Activated CD4-positive, alpha-beta T cell treated with anti-CD3 and anti-CD28 coated beads, Interleukin-2, amount 50 U/mL, for 24 hours (primary cell): ENCODE data around the gene CYP11A1.
A peak's percentile ranks its signal among the peaks of the same experiment; 100 is the strongest.

Source experiments
- DNase-seq, 2 donors: peaks; one replicate each; pipeline ENCODE4 v3.0.0-alpha.2; 2020; ENCODE audit warnings: low read depth in 1 of 2, low spot score in 1 of 2

Gene CYP11A1

GRCh38 chr15:74327756-74328155, 39.7 kb downstream of the CYP11A1 start:
- DNase-seq, result no peak

- no peak for DNase-seq
Observed at GRCh38 chr15:74326746-74327145, 40.7 kb downstream of the CYP11A1 start.

GRCh38 chr15:74324714-74325113, 42.7 kb downstream of the CYP11A1 start:
- no peak for DNase-seq

GRCh38 chr15:74322558-74323180, 44.8 kb downstream of the CYP11A1 start:
- peak; percentile 25 to 28 for DNase-seq

GRCh38 chr15:74320352-74321247, 46.8 kb downstream of the CYP11A1 start:
- DNase-seq, result no peak

GRCh38 chr15:74319596-74320351, 47.7 kb downstream of the CYP11A1 start:
- no peak for DNase-seq

GRCh38 chr15:74319138-74319460, 48.3 kb downstream of the CYP11A1 start:
- DNase-seq, result no peak

GRCh38 chr15:74318376-74319137, 48.9 kb downstream of the CYP11A1 start:
- DNase-seq, result no peak

- DNase-seq, result no peak
Observed at GRCh38 chr15:74317820-74318375, 49.5 kb downstream of the CYP11A1 start.

GRCh38 chr15:74316141-74316540, 51.3 kb downstream of the CYP11A1 start:
- no peak for DNase-seq

GRCh38 chr15:74315626-74316025, 51.8 kb downstream of the CYP11A1 start:
- no peak for DNase-seq

- DNase-seq, result no peak
Observed at GRCh38 chr15:74314795-74315438, 52.5 kb downstream of the CYP11A1 start.

GRCh38 chr15:74313889-74314288, 53.6 kb downstream of the CYP11A1 start:
- DNase-seq, result no peak

GRCh38 chr15:74312445-74313007, 54.9 kb downstream of the CYP11A1 start:
- no peak for DNase-seq

GRCh38 chr15:74311734-74312444, 55.6 kb downstream of the CYP11A1 start:
- DNase-seq, result no peak

- no peak for DNase-seq
Observed at GRCh38 chr15:74307827-74308811, 59.3 kb downstream of the CYP11A1 start.

GRCh38 chr15:74306781-74307217, 60.6 kb downstream of the CYP11A1 start:
- no peak for DNase-seq

GRCh38 chr15:74305687-74306086, 61.8 kb downstream of the CYP11A1 start:
- DNase-seq, result no peak
